GM12875 (cell line): ENCODE measurements around the gene TTLL9.

ENCODE experiments used
- H3K4me3 ChIP-seq: one replicate; pipeline ENCODE4 v1.5.1; 2011; ENCODE audit warnings: low read depth, low read length, control low read depth
- TF ChIP-seq, protein P1 (sequence below): IDR thresholded peaks from 2 replicates; pipeline ENCODE4 v1.5.1; 2011; ENCODE audit warnings: low read depth, mild to moderate bottlenecking, control low read depth, inconsistent platforms, low read length, moderate library complexity, borderline replicate concordance; ENCODE audit not compliant: insufficient read depth

Gene TTLL9

GRCh38 chr20:31838646-31839292 lies 31.7 kb upstream of the TTLL9 start:
- TF ChIP-seq, protein P1, sequence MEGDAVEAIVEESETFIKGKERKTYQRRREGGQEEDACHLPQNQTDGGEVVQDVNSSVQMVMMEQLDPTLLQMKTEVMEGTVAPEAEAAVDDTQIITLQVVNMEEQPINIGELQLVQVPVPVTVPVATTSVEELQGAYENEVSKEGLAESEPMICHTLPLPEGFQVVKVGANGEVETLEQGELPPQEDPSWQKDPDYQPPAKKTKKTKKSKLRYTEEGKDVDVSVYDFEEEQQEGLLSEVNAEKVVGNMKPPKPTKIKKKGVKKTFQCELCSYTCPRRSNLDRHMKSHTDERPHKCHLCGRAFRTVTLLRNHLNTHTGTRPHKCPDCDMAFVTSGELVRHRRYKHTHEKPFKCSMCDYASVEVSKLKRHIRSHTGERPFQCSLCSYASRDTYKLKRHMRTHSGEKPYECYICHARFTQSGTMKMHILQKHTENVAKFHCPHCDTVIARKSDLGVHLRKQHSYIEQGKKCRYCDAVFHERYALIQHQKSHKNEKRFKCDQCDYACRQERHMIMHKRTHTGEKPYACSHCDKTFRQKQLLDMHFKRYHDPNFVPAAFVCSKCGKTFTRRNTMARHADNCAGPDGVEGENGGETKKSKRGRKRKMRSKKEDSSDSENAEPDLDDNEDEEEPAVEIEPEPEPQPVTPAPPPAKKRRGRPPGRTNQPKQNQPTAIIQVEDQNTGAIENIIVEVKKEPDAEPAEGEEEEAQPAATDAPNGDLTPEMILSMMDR, result no peak
- H3K4me3 ChIP-seq, result no peak overlapping the region

- no peak overlapping the region for H3K4me3 ChIP-seq
- TF ChIP-seq, protein P1, result no peak
Observed at GRCh38 chr20:31839782-31840487, 30.5 kb upstream of the TTLL9 start.

DNA sequence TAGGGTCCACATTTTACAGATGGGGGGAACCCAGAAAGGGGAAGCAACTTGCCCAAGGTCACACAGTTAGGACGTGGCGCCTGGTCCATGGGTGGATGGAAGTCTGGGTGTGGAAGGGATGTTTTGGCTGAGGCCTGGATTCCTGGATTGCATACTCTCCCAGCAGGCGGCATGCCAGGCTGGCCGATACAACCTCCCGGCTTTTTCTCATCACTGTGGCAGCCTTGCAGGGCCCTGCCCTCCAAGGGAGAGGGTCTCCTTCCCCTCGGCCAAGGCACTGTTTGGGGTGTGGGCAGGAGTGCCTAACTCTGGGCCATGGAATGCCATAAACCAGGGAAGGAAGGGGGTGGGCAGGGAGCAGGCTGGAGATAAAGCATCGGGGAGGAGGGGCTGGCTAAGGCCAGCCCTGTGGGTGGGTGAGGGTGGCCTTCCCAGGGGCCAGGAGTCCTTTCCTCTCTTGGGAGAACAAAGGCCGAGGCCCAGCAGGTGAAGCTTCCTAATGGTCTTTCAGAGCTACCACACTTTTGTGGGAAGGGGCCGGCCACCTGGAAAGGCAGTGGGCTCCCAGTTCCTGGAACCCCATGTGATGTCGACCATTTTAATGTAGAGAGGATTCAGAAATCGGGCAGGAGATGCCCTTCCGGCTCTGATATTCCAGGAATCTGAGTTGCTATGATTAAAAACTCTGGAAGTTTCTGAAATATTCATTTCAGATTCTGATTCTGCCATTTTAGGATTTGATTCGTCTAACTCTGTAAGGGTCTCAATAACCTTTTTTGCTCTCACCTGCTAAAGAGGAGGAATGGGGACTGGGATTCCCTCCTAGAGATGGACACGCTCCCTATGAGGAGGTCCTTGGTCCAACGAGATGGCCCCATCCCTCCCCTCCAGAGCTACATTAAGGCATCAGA lies 29.3 kb upstream of the TTLL9 start:
- TF ChIP-seq, protein P1, result no peak
- no peak overlapping the region for H3K4me3 ChIP-seq

DNA sequence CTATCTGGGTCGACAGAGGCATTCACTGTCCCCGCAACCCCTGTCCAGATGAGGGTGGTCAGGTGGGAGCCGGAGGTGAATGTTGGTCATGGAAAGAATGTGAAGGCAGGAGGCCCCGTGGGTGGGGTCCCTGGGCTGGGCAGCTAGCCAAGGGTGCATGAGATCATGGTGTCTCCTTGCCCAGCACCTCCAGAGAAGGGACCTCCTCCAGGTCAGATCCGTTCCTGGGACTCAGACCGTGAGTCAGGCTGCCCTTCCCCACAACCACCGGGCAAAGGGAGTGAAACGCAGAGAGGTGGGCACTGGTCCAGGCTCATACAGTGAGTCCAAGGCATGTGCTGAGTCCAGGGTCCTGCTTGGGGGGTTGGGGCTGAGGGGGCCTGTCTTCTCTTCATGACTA lies 28.5 kb upstream of the TTLL9 start:
- no peak overlapping the region for H3K4me3 ChIP-seq
- TF ChIP-seq, protein P1, result no peak

- H3K4me3 ChIP-seq, result no peak overlapping the region
- TF ChIP-seq, protein P1, result no peak
Observed at GRCh38 chr20:31842471-31843157, 27.8 kb upstream of the TTLL9 start.

GRCh38 chr20:31843288-31843687 lies 27.1 kb upstream of the TTLL9 start:
- H3K4me3 ChIP-seq, result no peak overlapping the region
- TF ChIP-seq, protein P1, result no peak
